Esophagus squamous epithelium (tissue), 5 donors: ENCODE data around the gene ZNF813. TPM values are rescaled to one million over a fixed set of nuclear protein-coding genes. Genes with fewer than 3 reads are reported as not detected.

Experiments
- DNase-seq: peaks from one replicate; lab custom pipeline; 2025; lab: John Stamatoyannopoulos, UW
- H3K27ac ChIP-seq, 4 donors: fragments of 200-600 bp; sonication (generic); one replicate each; pipeline ENCODE4 v1.5.1; 2016 to 2019; ENCODE audit warnings: mild to moderate bottlenecking in 1 of 4
- H3K27me3 ChIP-seq, 4 donors: fragments of 200-600 bp; sonication (generic); 1 replicate in 3 of 4; 2 replicates in 1 of 4; pipeline versions ENCODE4 v1.5.1 to v1.6.0; 2017 to 2021; ENCODE audit warnings: antibody characterized with exemption in 1 of 4
- H3K36me3 ChIP-seq, 3 donors: fragments of 200-600 bp; sonication (generic); one replicate each; pipeline ENCODE4 v1.5.1; 2016 to 2019
- H3K4me1 ChIP-seq, 3 donors: fragments of 200-600 bp; sonication (generic); one replicate each; pipeline ENCODE4 v1.5.1; 2017 to 2019
- H3K4me3 ChIP-seq, 4 donors: fragments of 200-600 bp; sonication (generic); 1 replicate in 3 of 4; 2 replicates in 1 of 4; pipeline ENCODE4 v1.5.1; 2016 to 2019; ENCODE audit warnings: mild to moderate bottlenecking in 2 of 4, moderate library complexity in 1 of 4
- H3K9me3 ChIP-seq, 3 donors: fragments of 200-600 bp; sonication (generic); one replicate each; pipeline ENCODE4 v1.5.1; 2016 to 2019
- POLR2A ChIP-seq, 4 donors: fragments of 450-650 bp; IDR thresholded peaks; one replicate each; pipeline ENCODE4 v1.6.1; 2017; ENCODE audit warnings: antibody characterized with exemption in 4 of 4, mild to moderate bottlenecking in 4 of 4, moderate library complexity in 3 of 4
- WGBS, 2 donors: methylation state at CpG; one replicate each; pipeline ENCODE4 v1.1.5; 2018; 5-methylcytosine and 5-hydroxymethylcytosine counted together
- intact Hi-C: fragments of 100-400 bp; cut with DNase I; formaldehyde crosslinking; loops from one replicate; pipeline ENCODE4 v1.15.0; 2022
- total RNA-seq, 4 donors: library from RNA; depleted of rRNA; stranded (reverse); fragments of >200 nt; gene quantifications; one replicate each; pipeline ENCODE4 v1.1.0, GENCODE V29; 2016
- TF ChIP-seq, protein P1 (sequence below), 6 experiments: fragments of 450-650 bp in 4 of 6; fragments of 200-600 bp in 2 of 6; sonication (generic) in 2 of 6; IDR thresholded peaks; one replicate each; pipeline ENCODE4 v1.5.1; 2016 to 2019; ENCODE audit warnings: antibody characterized with exemption in 6 of 6, mild to moderate bottlenecking in 4 of 6, moderate library complexity in 4 of 6
- donor health status: DM: yes; HTN: yes; CAD: no.

Gene ZNF813
- total RNA-seq, 4 donors from 2014 or later: 1.2 to 3.2 (median 2.5) TPM

DNA sequence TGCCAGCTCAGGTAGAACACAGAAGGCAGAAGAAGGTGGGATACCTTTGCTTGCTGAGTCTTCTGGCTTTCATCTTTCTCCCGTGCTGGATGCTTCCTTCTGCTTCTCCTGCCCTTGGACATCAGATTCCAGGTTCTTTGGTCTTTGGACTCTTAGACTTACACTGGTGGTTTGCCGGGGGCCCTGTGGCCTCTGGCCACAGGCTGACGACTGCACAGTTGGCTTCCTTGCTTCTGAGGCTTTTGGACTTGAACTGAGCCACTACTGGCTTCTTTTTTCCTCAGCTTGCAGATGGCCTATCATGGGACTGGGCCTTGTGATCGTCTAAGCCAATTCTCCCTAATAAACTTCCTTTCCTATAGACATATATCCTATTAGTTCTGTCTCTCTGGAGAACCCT lies 50.6 kb downstream of the ZNF813 start:
- Histone ChIP-seq H3K4me3 (no peak overlapping the region), H3K27me3 (no peaks in the 10 kb centered on the region), H3K27ac (no peak overlapping the region), H3K9me3 (peaks cover 0 to 16% (median 4%) of the 10 kb centered on the region in 3 donors), H3K4me1 (peaks cover 6 to 20% (median 6%) of the 10 kb centered on the region in 3 donors), H3K36me3 (no peaks in the 10 kb centered on the region)
- WGBS, 2 donors: 81 to 82% methylated on average over 4 of the region's 4 CpGs
- intact Hi-C loops: no loop called here
- no peak for DNase-seq
- no peak for TF ChIP-seq POLR2A (IDR thresholded peaks at IDR 0.05)
- TF ChIP-seq, protein P1, sequence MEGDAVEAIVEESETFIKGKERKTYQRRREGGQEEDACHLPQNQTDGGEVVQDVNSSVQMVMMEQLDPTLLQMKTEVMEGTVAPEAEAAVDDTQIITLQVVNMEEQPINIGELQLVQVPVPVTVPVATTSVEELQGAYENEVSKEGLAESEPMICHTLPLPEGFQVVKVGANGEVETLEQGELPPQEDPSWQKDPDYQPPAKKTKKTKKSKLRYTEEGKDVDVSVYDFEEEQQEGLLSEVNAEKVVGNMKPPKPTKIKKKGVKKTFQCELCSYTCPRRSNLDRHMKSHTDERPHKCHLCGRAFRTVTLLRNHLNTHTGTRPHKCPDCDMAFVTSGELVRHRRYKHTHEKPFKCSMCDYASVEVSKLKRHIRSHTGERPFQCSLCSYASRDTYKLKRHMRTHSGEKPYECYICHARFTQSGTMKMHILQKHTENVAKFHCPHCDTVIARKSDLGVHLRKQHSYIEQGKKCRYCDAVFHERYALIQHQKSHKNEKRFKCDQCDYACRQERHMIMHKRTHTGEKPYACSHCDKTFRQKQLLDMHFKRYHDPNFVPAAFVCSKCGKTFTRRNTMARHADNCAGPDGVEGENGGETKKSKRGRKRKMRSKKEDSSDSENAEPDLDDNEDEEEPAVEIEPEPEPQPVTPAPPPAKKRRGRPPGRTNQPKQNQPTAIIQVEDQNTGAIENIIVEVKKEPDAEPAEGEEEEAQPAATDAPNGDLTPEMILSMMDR (IDR thresholded peaks at IDR 0.05): no peak

DNA sequence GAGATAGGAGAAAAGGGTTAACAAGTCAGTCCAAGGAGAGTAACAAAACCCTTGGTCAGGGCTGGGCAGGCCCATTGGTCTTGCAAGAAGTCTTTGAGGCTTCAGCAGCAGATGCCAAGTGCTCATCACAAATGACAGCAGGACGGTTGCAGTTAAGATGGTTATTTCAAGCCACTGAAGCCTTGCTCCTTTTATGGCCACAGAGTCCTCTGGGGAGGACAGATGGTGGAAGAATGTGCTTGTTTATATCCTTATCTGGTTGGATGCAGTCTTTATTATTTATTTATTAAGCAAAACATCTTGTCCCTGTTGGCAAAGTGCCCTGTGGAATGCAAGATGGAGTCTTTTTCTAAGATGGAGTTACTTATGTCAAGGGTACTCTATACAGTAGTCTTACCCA lies 51.2 kb downstream of the ZNF813 start:
- peaks cover 6 to 20% (median 6%) of the 10 kb centered on the region in 3 donors for H3K4me1 ChIP-seq
- intact Hi-C loops: no loop called here
- TF ChIP-seq, protein P1 (IDR thresholded peaks at IDR 0.05): no peak
- no peak for TF ChIP-seq POLR2A (IDR thresholded peaks at IDR 0.05)
- H3K9me3 ChIP-seq: peaks cover 0 to 20% (median 4%) of the 10 kb centered on the region in 3 donors
- H3K27ac ChIP-seq: no peak overlapping the region
- no peak for DNase-seq
- no peak overlapping the region for H3K4me3 ChIP-seq
- H3K36me3 ChIP-seq: no peaks in the 10 kb centered on the region
- no peaks in the 10 kb centered on the region for H3K27me3 ChIP-seq
- 57 to 64% methylated on average over 1 of the region's 1 CpG for WGBS, 2 donors

DNA sequence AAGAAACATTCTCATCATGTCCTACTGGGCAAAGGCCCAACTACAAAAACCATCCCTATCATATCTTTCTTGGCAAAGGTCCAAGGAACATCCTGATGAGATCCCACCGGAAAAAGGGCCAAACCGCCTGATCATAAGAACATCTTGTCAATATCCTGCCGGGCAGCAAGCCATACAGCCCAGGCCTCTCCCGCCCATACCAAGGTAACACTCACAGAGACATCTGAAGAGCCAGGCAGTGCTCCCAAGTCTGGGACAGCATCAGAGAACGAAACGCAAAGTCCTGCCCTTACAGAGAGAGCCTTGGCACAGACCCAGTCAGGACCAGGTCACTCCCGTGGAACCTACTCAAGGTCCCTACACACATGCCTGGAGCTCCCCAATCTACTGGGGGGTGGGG lies 51.9 kb downstream of the ZNF813 start:
- H3K9me3 ChIP-seq: peaks cover 0 to 24% (median 4%) of the 10 kb centered on the region in 3 donors
- WGBS, 2 donors: 93 to 96% methylated on average over 3 to 4 of the region's 7 CpGs
- no peaks in the 10 kb centered on the region for H3K36me3 ChIP-seq
- intact Hi-C loops: no loop called here
- H3K27ac ChIP-seq: peak overlapping the region in 2 of 4 donors; percentile 78 to 87
- peaks cover 6 to 20% (median 6%) of the 10 kb centered on the region in 3 donors for H3K4me1 ChIP-seq
- TF ChIP-seq, protein P1 (IDR thresholded peaks at IDR 0.05): no peak
- TF ChIP-seq POLR2A (IDR thresholded peaks at IDR 0.05): no peak
- no peaks in the 10 kb centered on the region for H3K27me3 ChIP-seq
- no peak for DNase-seq
- no peak overlapping the region for H3K4me3 ChIP-seq

DNA sequence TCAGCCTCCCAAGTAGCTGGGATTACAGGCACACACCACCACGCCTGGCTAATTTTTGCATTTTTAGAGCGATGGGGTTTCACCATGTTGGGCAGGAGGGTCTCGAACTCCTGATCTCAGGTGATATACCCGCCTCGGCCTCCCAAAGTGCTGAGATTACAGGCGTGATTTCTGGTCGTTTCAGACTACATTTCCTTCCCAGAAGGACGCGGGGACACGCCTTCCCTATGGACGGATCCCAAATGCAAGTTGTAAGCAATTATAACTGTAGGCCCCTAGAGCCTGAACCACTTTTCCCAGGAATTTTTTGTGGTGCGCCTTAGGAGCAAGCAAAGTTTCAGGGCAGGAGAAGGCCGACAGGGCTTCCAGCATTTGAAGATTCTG lies 52.6 kb downstream of the ZNF813 start:
- no peak for DNase-seq
- TF ChIP-seq, protein P1 (IDR thresholded peaks at IDR 0.05): no peak
- Histone ChIP-seq H3K4me3 (peak overlapping the region; percentile 41 to 71 (median 56)), H3K27me3 (no peaks in the 10 kb centered on the region), H3K36me3 (no peaks in the 10 kb centered on the region), H3K9me3 (peaks cover 0 to 24% (median 4%) of the 10 kb centered on the region in 3 donors), H3K4me1 (peaks cover 6 to 20% (median 6%) of the 10 kb centered on the region in 3 donors), H3K27ac (peak overlapping the region; percentile 64 to 87 (median 78))
- WGBS, 2 donors: 65 to 87% methylated on average over 9 to 12 of the region's 13 CpGs
- intact Hi-C loops: no loop called here

DNA sequence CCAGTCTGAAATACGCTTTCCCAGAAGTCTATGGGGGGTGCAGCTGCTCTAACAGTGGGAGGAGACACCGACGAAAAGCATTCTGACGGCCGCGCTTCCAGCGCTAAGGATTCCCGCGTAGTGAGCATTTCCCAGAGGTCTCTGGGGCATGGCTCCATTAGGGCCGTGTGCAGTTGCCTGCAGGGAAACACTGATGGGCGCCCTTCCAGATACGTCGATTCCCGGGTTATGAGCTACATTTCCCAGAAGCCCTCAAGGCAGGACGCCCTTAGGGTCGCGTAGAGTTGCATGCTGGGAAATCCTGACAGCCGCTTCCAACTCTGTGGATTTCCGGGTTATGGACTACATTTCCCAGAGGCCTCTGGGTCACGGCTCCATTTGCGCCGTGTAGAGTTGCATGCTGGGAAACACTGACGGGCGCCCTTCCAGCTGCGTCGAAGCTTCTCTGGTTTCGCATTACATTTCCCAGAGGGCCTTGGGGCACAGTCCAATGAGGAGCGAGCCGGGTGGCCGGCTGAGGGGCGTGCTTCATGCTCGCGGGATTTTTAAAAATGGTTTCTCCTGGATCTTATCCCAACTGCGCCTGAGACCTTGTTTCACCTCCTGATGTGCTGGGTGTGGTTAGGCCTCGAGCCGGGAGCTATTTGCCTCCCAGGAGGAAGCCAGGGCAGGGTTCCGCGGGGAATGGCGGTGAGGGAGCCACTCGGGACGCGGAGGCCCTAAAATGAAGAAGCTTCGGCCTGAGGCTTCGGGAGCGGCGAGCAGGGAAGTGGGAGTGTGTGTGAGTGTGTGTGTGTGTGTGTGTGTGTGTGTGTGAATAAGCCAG lies 53.2 kb downstream of the ZNF813 start:
- Histone ChIP-seq H3K27ac (peak overlapping the region; percentile 64 to 87 (median 78)), H3K36me3 (no peaks in the 10 kb centered on the region), H3K27me3 (no peaks in the 10 kb centered on the region), H3K4me3 (peak overlapping the region; percentile 41 to 71 (median 56)), H3K9me3 (peaks cover 0 to 30% (median 8%) of the 10 kb centered on the region in 3 donors), H3K4me1 (peaks cover 6 to 20% (median 6%) of the 10 kb centered on the region in 3 donors)
- DNase-seq: peak; percentile 75
- intact Hi-C loops: no loop called here
- WGBS, 2 donors: 7 to 16% methylated on average over 4 to 12 of the region's 46 CpGs
- TF ChIP-seq, protein P1 (IDR thresholded peaks at IDR 0.05): peak in 1 of 6 experiments; percentile 20
- no peak for TF ChIP-seq POLR2A (IDR thresholded peaks at IDR 0.05)
